CD14-positive monocyte (primary cell): ENCODE data around the gene ZFYVE28. TPM values are rescaled to one million over a fixed set of nuclear protein-coding genes. Genes with fewer than 3 reads are reported as not detected.

Experiments used
- DNase-seq, 3 donors: peaks; one replicate each; pipeline ENCODE4 v3.0.0-alpha.2; 2011 to 2022
- H2AFZ ChIP-seq: 2 replicates; pipeline ENCODE4 v1.6.0; 2012; ENCODE audit warnings: mild to moderate bottlenecking, low read depth, low read length, inconsistent platforms; ENCODE audit not compliant: insufficient read depth, poor library complexity, severe bottlenecking
- H3K27ac ChIP-seq, 2 donors: 1 replicate in 1 of 2; 2 replicates in 1 of 2; pipeline ENCODE4 v1.5.1; 2012 to 2013; ENCODE audit warnings: low read length in 2 of 2, control low read depth in 1 of 2, inconsistent platforms in 1 of 2, low read depth in 1 of 2, mild to moderate bottlenecking in 1 of 2
- H3K27me3 ChIP-seq, 2 donors: one replicate each; pipeline versions ENCODE4 v1.6.0 to v1.6.1; 2011 to 2013; ENCODE audit warnings: low read length in 2 of 2; ENCODE audit not compliant: control insufficient read depth in 2 of 2, insufficient read depth in 2 of 2
- H3K36me3 ChIP-seq, 2 donors: replicated peaks in 1 of 2; 1 replicate in 1 of 2; 2 replicates in 1 of 2; pipeline versions ENCODE4 v1.5.1 to v1.6.1; 2012 to 2013; ENCODE audit warnings: low read length in 2 of 2, control low read depth in 1 of 2, inconsistent platforms in 1 of 2, mild to moderate bottlenecking in 1 of 2; ENCODE audit not compliant: insufficient read depth in 2 of 2, control insufficient read depth in 1 of 2
- H3K4me1 ChIP-seq, 2 donors: 1 replicate in 1 of 2; 2 replicates in 1 of 2; pipeline versions ENCODE4 v1.5.1 to v1.6.1; 2012 to 2013; ENCODE audit warnings: low read length in 2 of 2, control low read depth in 1 of 2, inconsistent platforms in 1 of 2, mild to moderate bottlenecking in 1 of 2, moderate library complexity in 1 of 2; ENCODE audit not compliant: insufficient read depth in 2 of 2, control insufficient read depth in 1 of 2
- H3K4me2 ChIP-seq: replicated peaks from 2 replicates; pipeline ENCODE3; 2012; ENCODE audit warnings: low read length, moderate library complexity, mild to moderate bottlenecking; ENCODE audit not compliant: poor library complexity, severe bottlenecking; ENCODE audit errors: extremely low read depth
- H3K4me3 ChIP-seq, 3 experiments: fragments of 200-600 bp in 1 of 3; sonication (generic) in 1 of 3; replicated peaks in 1 of 3; 1 replicate in 2 of 3; 2 replicates in 1 of 3; pipeline ENCODE4 v1.5.1; 2011 to 2013; ENCODE audit warnings: low read length in 3 of 3, mild to moderate bottlenecking in 3 of 3, control low read depth in 2 of 3, low read depth in 2 of 3, inconsistent platforms in 1 of 3, moderate library complexity in 1 of 3
- H3K79me2 ChIP-seq: 2 replicates; pipeline ENCODE4 v1.6.0; 2012; ENCODE audit warnings: mild to moderate bottlenecking, control low read depth, inconsistent platforms, low read length, moderate library complexity; ENCODE audit not compliant: insufficient read depth
- H3K9ac ChIP-seq: 2 replicates; pipeline ENCODE4 v1.6.0; 2017; ENCODE audit warnings: low read length, mild to moderate bottlenecking; ENCODE audit not compliant: insufficient read depth, poor library complexity, severe bottlenecking
- H3K9me3 ChIP-seq, 2 donors: replicated peaks in 1 of 2; 1 replicate in 1 of 2; 2 replicates in 1 of 2; pipeline versions ENCODE4 v1.5.1 to v1.6.1; 2012 to 2013; ENCODE audit warnings: low read length in 2 of 2, control low read depth in 1 of 2; ENCODE audit not compliant: control insufficient read depth in 1 of 2, insufficient read depth in 1 of 2
- H4K20me1 ChIP-seq: 2 replicates; pipeline ENCODE4 v1.6.0; 2012; ENCODE audit warnings: mild to moderate bottlenecking, low read length, control low read depth, moderate library complexity; ENCODE audit not compliant: insufficient read depth
- H3K27ac Mint-ChIP-seq, 7 donors: one replicate each; pipeline ENCODE4 v1.8.0; 2020; ENCODE audit warnings: mild to moderate bottlenecking in 7 of 7, mixed read lengths in 7 of 7, moderate library complexity in 6 of 7, inconsistent platforms in 2 of 7
- H3K27me3 Mint-ChIP-seq, 3 donors: one replicate each; pipeline ENCODE4 v1.8.0; 2021 to 2022; ENCODE audit warnings: low read depth in 3 of 3, mild to moderate bottlenecking in 3 of 3, mixed read lengths in 3 of 3, moderate library complexity in 3 of 3, inconsistent platforms in 1 of 3
- H3K36me3 Mint-ChIP-seq, 2 donors: one replicate each; pipeline ENCODE4 v1.8.0; 2020; ENCODE audit warnings: mixed read lengths in 2 of 2, inconsistent platforms in 1 of 2, mild to moderate bottlenecking in 1 of 2
- H3K4me1 Mint-ChIP-seq: one replicate; pipeline ENCODE4 v1.8.0; 2020; ENCODE audit warnings: mild to moderate bottlenecking, mixed read lengths
- H3K4me3 Mint-ChIP-seq, 2 donors: one replicate each; pipeline ENCODE4 v1.8.0; 2020; ENCODE audit warnings: mild to moderate bottlenecking in 2 of 2, mixed read lengths in 2 of 2, moderate library complexity in 1 of 2
- H3K9me3 Mint-ChIP-seq, 7 donors: one replicate each; pipeline ENCODE4 v1.8.0; 2020 to 2022; ENCODE audit warnings: mixed read lengths in 7 of 7, mild to moderate bottlenecking in 6 of 7, moderate library complexity in 6 of 7, inconsistent platforms in 2 of 7
- CTCF ChIP-seq: fragments of 200-600 bp; IDR thresholded peaks from one replicate; pipeline ENCODE4 v1.8.0; 2022; ENCODE audit warnings: antibody characterized with exemption, mild to moderate bottlenecking
- WGBS: methylation state at CpG from one replicate; pipeline ENCODE4 v1.1.5; 2013; ENCODE audit warnings: missing lambda C conversion rate; ENCODE audit not compliant: insufficient coverage; 5-methylcytosine and 5-hydroxymethylcytosine counted together
- intact Hi-C, 2 donors: fragments of 100-400 bp; cut with micrococcal nuclease; formaldehyde crosslinking; loops; one replicate each; pipeline versions ENCODE4 v1.15.0 to v1.15.1; 2023
- polyA plus RNA-seq, 3 donors: library from polyadenylated mRNA; depleted of rRNA in 1 of 3; unstranded in 2 of 3; stranded (reverse) in 1 of 3; fragments of 300-500 nt in 2 of 3; fragments of >200 nt in 1 of 3; fragmentation: Illumina TruSeq in 2 of 3; gene quantifications; 1 replicate in 2 of 3; 2 replicates in 1 of 3; pipeline ENCODE4 v1.2.3, GENCODE V29; 2012 to 2021

Gene ZFYVE28
- polyA plus RNA-seq, 3 donors, result 1.0 to 4.4 (median 1.1) TPM

GRCh38 chr4:2299794-2300193 lies 118.7 kb downstream of the ZFYVE28 start:
- Histone ChIP-seq H3K4me2 (no peak overlapping the region), H3K9me3 (peaks cover 0 to 16% of the 10 kb centered on the region in 2 donors), H3K27me3 (no peaks in the 10 kb centered on the region), H3K27ac (no peak overlapping the region), H3K4me3 (no peak overlapping the region), H2AFZ (no peak overlapping the region), H4K20me1 (no peaks in the 10 kb centered on the region), H3K79me2 (no peaks in the 10 kb centered on the region), H3K36me3 (no peaks in the 10 kb centered on the region), H3K9ac (no peak overlapping the region), H3K4me1 (peaks cover 0 to 7% of the 10 kb centered on the region in 2 donors)
- WGBS, result 100% methylated on average over 2 of the region's 2 CpGs
- no peak overlapping the region for H3K27ac Mint-ChIP-seq
- no peak overlapping the region for H3K4me3 Mint-ChIP-seq
- peaks cover 9% of the 10 kb centered on the region for H3K4me1 Mint-ChIP-seq
- peaks cover 4 to 12% (median 4%) of the 10 kb centered on the region in 3 donors for H3K27me3 Mint-ChIP-seq
- intact Hi-C loops, result no loop called here
- H3K36me3 Mint-ChIP-seq, result no peaks in the 10 kb centered on the region
- no peak for TF ChIP-seq CTCF
- H3K9me3 Mint-ChIP-seq, result peaks cover 4 to 15% (median 10%) of the 10 kb centered on the region in 7 donors
- no peak for DNase-seq

- H3K4me2 ChIP-seq, result no peak overlapping the region
- peaks cover 9% of the 10 kb centered on the region for H3K4me1 Mint-ChIP-seq
- intact Hi-C loops, result no loop called here
Measured at GRCh38 chr4:2298532-2298991, 119.9 kb downstream of the ZFYVE28 start.

More at GRCh38 chr4:2298532-2298991, 119.9 kb downstream of the ZFYVE28 start:
- Histone ChIP-seq H3K36me3 (no peaks in the 10 kb centered on the region), H3K9me3 (peaks cover 0 to 11% of the 10 kb centered on the region in 2 donors), H3K79me2 (no peaks in the 10 kb centered on the region), H3K27me3 (no peaks in the 10 kb centered on the region), H2AFZ (no peak overlapping the region), H3K9ac (no peak overlapping the region), H4K20me1 (no peaks in the 10 kb centered on the region), H3K4me1 (peaks cover 0 to 7% of the 10 kb centered on the region in 2 donors), H3K27ac (no peak overlapping the region), H3K4me3 (no peak overlapping the region)
- no peak for DNase-seq
- 94% methylated on average over 13 of the region's 23 CpGs for WGBS
- no peaks in the 10 kb centered on the region for H3K36me3 Mint-ChIP-seq
- no peak for TF ChIP-seq CTCF
- H3K27ac Mint-ChIP-seq, result peak overlapping the region in 3 of 7 donors; percentile 8 to 24 (median 15)
- peaks cover 4 to 12% (median 4%) of the 10 kb centered on the region in 3 donors for H3K27me3 Mint-ChIP-seq
- no peak overlapping the region for H3K4me3 Mint-ChIP-seq
- peaks cover 4 to 12% (median 10%) of the 10 kb centered on the region in 7 donors for H3K9me3 Mint-ChIP-seq
